ENCODE results near the gene OPRM1. TPM values are rescaled to one million over a fixed set of nuclear protein-coding genes. Genes with fewer than 3 reads are reported as not detected.

OPRM1 gene
- total RNA-seq, 1 donor from 2014 or later: not detected

DNA sequence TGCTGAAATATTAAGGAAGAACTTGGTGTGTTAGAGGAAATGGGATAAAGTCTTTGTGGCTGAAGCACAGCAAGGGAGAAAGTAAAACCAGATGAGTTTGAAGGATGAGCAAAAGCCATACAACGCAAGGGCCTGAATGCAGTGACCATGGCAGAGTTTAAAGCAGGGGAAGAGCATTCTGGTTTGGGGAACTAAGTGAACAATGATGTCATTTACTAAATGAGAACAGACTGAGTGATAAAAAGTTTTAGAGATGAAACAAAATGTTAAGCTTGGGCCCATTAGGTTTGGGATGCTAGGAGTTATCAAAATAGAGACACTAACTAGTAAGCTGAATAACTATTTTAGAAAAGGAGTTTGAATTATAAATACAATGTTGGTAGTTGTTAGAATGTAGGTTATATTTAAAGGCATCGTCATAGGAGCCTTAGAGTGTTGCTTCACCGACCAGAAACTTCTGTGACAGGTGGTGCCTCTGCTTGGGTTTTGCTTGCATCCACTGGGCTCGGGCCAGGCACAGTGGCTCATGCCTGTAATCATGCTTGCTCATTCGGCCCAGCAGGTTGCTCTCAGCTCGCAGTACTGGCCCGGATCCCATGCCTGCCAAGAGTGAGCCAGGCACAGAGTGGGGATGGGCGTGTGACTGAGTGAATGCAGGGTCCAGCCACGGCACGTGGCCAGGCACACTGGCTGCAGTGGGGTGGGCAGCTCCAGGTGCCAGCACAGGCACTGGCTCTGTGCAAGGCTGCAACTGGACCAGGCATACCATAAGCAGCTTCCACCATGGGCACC, 37.4 kb upstream of the OPRM1 start:
- no peak for DNase-seq (ENCODE audit: low read depth)
- TF ChIP-seq, protein P1, sequence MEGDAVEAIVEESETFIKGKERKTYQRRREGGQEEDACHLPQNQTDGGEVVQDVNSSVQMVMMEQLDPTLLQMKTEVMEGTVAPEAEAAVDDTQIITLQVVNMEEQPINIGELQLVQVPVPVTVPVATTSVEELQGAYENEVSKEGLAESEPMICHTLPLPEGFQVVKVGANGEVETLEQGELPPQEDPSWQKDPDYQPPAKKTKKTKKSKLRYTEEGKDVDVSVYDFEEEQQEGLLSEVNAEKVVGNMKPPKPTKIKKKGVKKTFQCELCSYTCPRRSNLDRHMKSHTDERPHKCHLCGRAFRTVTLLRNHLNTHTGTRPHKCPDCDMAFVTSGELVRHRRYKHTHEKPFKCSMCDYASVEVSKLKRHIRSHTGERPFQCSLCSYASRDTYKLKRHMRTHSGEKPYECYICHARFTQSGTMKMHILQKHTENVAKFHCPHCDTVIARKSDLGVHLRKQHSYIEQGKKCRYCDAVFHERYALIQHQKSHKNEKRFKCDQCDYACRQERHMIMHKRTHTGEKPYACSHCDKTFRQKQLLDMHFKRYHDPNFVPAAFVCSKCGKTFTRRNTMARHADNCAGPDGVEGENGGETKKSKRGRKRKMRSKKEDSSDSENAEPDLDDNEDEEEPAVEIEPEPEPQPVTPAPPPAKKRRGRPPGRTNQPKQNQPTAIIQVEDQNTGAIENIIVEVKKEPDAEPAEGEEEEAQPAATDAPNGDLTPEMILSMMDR (IDR thresholded peaks at IDR 0.05; ENCODE audit: insufficient read depth, low read length, poor library complexity, severe bottlenecking): no peak
- H3K36me3 ChIP-seq (ENCODE audit: control insufficient read depth, insufficient read depth, low read length): no peaks in the 10 kb centered on the region
- no peaks in the 10 kb centered on the region for H3K27me3 ChIP-seq (ENCODE audit: control insufficient read depth, insufficient read depth, low read length)
- no peak overlapping the region for H3K4me3 ChIP-seq (ENCODE audit: low read depth, low read length)

DNA sequence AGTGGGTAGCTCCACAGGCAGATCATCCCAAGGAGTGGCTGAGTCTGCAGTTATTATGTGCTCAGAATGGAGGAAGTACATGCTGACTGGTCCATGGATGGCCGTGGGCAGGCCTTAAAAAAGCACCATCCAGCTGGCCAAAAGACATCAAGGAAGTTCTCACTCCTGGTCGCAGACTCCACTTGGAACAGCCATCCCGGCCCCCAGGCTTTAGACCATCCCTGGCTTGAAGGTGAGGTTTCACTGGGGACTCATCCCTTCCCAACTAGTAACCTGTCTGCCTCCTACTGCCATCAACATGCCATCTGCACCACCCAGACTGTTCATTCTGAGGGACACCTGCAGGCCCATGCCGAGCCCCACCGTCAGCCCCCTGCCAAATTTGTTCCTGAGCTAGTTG, 36.1 kb upstream of the OPRM1 start:
- DNase-seq (ENCODE audit: low read depth): no peak

DNA sequence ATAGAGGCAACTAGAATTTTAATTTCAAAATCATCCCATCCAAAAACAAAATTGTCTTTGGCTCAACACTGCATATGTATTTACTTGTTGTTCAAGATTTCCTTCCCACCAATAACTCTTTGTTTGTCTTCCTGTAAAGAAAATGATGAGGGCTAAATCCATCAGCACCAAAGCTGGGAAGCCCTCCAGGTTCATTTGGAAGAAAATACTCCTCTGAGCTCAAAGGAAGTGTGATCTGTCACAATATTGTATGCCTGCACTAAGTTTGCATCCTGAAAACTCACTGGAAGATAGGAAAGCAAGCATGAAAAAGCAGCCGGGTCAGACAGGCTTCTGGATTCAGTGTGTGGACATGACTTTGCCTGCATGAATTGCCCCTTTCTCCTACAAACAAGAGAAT, 28.7 kb upstream of the OPRM1 start:
- Histone ChIP-seq H3K36me3 (ENCODE audit: control insufficient read depth, insufficient read depth, low read length) (no peaks in the 10 kb centered on the region), H3K27me3 (ENCODE audit: control insufficient read depth, insufficient read depth, low read length) (no peaks in the 10 kb centered on the region), H3K4me3 (ENCODE audit: low read depth, low read length) (no peak overlapping the region)
- TF ChIP-seq, protein P1 (IDR thresholded peaks at IDR 0.05; ENCODE audit: insufficient read depth, low read length, poor library complexity, severe bottlenecking): no peak
- no peak for DNase-seq (ENCODE audit: low read depth)

More for the DNA sequence above, 36.1 kb upstream of the OPRM1 start:
- TF ChIP-seq, protein P1 (IDR thresholded peaks at IDR 0.05; ENCODE audit: insufficient read depth, low read length, poor library complexity, severe bottlenecking): no peak
- Histone ChIP-seq H3K36me3 (ENCODE audit: control insufficient read depth, insufficient read depth, low read length) (no peaks in the 10 kb centered on the region), H3K27me3 (ENCODE audit: control insufficient read depth, insufficient read depth, low read length) (no peaks in the 10 kb centered on the region), H3K4me3 (ENCODE audit: low read depth, low read length) (no peak overlapping the region)

DNA sequence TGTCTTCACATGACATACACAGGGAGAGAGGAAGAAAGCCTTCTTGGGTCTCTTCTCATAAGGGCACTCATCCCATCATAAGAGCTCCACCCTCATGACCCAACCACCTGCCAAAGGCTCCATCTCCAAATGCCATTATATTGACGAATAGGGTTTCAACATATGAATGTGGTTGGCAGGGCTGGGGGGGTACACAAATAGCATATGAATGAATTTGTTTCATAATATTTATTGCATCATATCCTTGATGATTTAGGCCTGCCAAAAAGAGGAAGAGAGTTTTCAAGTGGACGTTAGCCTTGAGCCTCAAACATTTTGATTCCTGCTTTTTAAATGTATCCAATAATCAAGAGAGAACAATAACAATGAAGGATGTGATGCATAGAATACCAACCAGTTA, 26.2 kb upstream of the OPRM1 start:
- DNase-seq (ENCODE audit: low read depth): no peak
- TF ChIP-seq, protein P1 (IDR thresholded peaks at IDR 0.05; ENCODE audit: insufficient read depth, low read length, poor library complexity, severe bottlenecking): no peak
- no peak overlapping the region for H3K4me3 ChIP-seq (ENCODE audit: low read depth, low read length)
- H3K27me3 ChIP-seq (ENCODE audit: control insufficient read depth, insufficient read depth, low read length): no peaks in the 10 kb centered on the region
- H3K36me3 ChIP-seq (ENCODE audit: control insufficient read depth, insufficient read depth, low read length): no peaks in the 10 kb centered on the region

DNA sequence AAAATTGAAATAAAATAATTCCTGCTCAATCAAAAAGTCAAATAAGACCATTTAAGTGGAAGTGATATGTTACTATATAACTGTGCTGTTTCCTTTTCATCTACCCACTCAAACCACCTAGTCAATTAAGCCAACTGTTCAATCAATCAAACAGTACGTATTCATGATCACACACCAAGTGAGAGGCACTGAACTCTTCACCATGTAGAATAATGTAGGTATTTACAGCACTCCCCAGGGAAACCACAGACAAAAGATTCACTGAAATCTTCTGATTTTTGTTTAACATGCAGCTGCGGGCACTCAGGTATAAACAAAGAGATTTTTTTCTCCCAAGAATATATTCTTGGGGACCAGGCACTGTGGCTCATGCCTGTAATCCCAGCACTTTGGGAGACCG, 21.3 kb upstream of the OPRM1 start:
- H3K27me3 ChIP-seq (ENCODE audit: control insufficient read depth, insufficient read depth, low read length): no peaks in the 10 kb centered on the region
- DNase-seq (ENCODE audit: low read depth): no peak
- H3K4me3 ChIP-seq (ENCODE audit: low read depth, low read length): no peak overlapping the region
- TF ChIP-seq, protein P1 (IDR thresholded peaks at IDR 0.05; ENCODE audit: insufficient read depth, low read length, poor library complexity, severe bottlenecking): no peak
- H3K36me3 ChIP-seq (ENCODE audit: control insufficient read depth, insufficient read depth, low read length): no peaks in the 10 kb centered on the region

DNA sequence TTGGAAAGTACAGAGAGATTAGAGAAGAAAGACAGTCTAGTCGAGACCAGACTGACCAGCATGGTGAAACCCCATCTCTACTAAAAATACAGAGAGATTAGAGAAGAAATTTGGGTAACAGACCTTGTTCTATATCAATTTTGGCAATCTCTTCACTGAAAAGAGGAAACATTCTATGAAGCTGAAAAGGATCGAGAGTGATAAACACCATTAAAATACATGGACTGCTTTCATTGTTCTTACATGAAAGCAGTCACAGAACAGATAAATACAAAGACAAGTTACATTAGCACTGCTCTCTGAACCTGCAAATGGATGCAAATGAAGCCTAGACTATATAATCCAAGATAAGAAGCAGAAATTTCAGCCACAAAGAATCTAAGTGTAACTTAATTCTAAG, 8.4 kb upstream of the OPRM1 start:
- H3K36me3 ChIP-seq (ENCODE audit: control insufficient read depth, insufficient read depth, low read length): no peaks in the 10 kb centered on the region
- no peaks in the 10 kb centered on the region for H3K27me3 ChIP-seq (ENCODE audit: control insufficient read depth, insufficient read depth, low read length)
- no peak overlapping the region for H3K4me3 ChIP-seq (ENCODE audit: low read depth, low read length)
- no peak for DNase-seq (ENCODE audit: low read depth)
- TF ChIP-seq, protein P1 (IDR thresholded peaks at IDR 0.05; ENCODE audit: insufficient read depth, low read length, poor library complexity, severe bottlenecking): no peak

All from kidney epithelial cell (primary cell).